Stimulated activated CD4-positive, alpha-beta T cell treated with anti-CD3 and anti-CD28 coated beads, Interleukin-2, amount 100 ng/mL, for 48 hours (primary cell): ENCODE results near the gene TMEM168.
"Not testable (repeated sequence)": the region's sequence is repeated elsewhere in the genome, so short reads cannot be mapped to it uniquely, and the experiment has no call there.

Experiments used
- DNase-seq, 2 donors: peaks; one replicate each; pipeline ENCODE4 v3.0.0-alpha.2; 2020

Gene TMEM168

DNA sequence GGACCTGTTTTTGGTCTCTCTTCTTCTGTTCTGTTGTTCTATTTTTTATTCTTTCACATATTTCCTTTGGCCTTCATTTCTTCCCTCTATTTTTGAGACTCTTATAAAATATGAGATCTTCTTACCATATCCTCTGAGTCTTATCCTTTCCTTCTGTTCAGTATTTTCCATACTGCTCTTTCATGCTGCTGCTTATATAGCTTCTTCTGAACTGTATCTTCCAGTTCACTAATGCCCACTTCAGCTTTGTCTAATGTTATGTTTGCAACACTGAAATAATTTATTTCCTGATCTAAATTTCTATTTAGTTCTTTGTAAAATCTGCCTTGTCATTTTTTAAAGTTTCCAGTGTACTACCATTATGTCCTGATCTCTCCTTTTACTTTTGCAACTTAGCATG is 12.8 kb downstream of the TMEM168 start:
- no peak for DNase-seq

DNA sequence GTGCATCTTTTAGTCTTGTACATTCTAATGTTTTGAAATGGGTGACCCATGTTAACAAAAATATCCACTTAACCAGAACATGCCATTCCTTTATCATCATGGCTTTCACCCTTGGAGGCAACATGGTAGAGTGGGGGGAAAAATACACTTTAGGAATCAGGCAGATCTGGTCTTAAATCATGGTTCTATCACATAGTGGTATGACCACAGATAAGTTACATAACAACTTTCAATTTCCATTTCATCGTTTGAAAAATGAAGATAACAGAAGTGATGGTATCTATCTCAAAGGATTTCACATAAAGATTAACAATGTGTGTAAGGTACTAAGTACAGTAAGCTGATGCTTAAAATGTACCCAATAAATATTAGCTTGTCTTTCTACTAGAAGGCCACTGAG is 19.0 kb downstream of the TMEM168 start:
- no peak for DNase-seq

- DNase-seq, result no peak
Measured at GRCh38 chr7:112770051-112770450, 20.1 kb downstream of the TMEM168 start.

- DNase-seq, result no peak
Measured at GRCh38 chr7:112765105-112765504, 25.1 kb downstream of the TMEM168 start.

GRCh38 chr7:112763996-112764395 is 26.2 kb downstream of the TMEM168 start:
- no peak for DNase-seq

DNA sequence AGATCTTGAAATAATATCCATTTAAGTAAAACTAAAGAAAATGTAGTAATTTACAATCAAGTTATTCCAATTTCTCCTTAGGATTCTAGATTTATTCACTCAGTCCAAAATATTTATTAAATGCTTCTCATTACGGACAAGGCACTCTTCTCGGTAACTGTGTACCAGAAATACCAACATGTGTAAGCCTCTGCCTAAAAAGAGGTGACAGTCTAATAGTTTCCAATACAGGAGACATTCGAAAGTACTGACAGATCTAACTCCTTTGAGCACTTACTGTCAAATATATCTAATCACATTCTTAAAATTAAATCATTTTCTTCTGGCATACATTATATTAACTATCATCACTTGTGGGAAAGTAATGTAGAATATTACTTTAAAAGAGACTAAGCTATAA is 26.9 kb downstream of the TMEM168 start:
- DNase-seq, result no peak

GRCh38 chr7:112759905-112760304 is 30.3 kb downstream of the TMEM168 start:
- no peak for DNase-seq

GRCh38 chr7:112757337-112757736 is 32.9 kb downstream of the TMEM168 start:
- no peak for DNase-seq

DNA sequence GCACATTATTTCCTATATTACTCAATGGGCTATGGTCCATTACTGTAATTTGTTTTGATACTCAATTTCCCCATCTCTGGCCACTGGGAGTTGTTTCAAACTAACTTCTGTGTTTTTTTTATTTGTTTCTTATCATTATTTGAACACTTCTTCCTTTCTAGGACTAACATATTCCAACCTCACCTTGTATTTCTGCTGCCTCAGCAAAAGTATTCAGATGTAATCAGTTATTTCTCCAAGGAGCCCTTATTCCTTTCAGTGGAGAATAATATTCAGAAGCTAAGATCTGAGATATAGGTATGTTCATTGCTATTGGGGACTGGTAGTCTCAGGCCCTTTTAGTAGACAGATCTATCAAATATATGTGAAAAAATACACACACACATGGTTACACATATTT is 36.9 kb downstream of the TMEM168 start:
- no peak for DNase-seq

DNA sequence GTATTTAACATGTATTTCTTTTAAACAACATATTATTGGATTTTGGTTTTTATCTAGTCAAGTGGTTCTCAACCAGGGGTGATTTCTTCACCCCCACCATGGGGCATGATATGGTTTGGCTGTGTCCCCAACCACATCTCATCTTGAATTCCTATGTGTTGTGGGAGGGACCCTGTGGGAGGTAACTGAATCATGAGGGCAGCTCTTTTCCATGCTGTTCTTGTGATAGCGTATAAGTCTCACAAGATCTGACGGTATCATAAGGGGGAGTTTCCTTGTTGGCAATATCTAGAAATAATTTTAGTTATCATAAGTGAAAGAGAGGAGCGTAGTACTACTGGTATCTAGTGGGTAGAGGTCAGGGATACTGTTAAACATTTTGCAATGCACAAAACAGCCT is 37.6 kb downstream of the TMEM168 start:
- DNase-seq, result no peak

GRCh38 chr7:112749775-112750174 is 40.4 kb downstream of the TMEM168 start:
- DNase-seq, result no peak

DNA sequence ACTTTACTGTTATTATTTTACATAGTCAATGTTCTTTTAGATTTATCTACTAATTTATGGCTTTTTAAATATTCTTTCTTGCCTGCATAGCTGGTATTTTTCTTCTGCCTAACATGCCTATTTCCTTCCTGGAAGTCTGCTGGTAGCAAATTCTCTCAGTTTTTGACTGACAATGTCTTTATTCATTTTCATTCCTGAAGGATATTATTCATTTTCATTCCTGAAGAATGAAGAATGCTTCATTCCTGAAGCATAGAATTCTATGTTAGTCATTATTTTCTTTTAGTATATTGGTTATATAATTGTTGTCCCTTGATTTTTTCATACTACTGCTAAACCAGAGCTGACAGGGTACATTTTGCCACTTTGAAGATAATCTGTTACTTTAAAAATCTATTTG is 41.8 kb downstream of the TMEM168 start:
- no peak for DNase-seq

DNA sequence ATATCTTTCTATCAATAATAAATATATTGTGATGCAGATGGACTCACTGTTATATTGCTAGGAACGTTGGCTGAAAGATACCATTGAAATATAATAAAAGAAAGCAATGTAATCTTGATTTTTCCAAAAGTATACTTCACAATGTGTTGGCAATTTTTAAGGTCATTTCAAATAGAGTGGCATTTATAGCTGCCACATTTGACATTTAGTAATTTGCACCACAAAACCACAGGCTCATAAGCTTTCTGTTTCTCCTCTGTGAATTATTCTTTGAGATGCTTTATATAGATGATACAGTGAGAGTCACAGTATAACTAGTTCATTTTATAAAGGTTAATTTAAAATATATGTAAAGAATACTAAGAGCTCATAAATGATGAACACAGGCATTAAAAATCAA is 44.6 kb downstream of the TMEM168 start:
- DNase-seq, result no peak

GRCh38 chr7:112744818-112745217 is 45.4 kb downstream of the TMEM168 start:
- DNase-seq, result no peak

DNA sequence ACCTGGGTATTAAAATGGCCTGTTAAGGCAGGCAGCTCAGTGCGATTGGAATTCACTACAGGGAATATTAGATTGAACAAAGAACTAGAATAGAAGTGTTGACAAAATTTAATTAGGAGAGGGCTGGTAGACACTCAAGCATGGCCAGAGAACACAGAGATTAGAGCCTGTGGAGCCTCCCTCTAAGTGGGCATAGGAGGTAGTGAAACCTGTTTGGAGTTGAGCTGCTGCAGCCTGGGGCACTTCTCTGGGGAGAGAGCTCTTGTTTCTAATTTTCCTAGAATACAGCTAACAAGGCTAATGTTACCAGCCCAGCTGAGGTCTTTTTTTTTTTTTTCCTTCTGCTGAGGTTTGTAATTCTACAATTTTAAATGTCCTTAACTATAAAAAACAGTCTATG is 46.4 kb downstream of the TMEM168 start:
- DNase-seq, result no peak

GRCh38 chr7:112740667-112741066 is 49.5 kb downstream of the TMEM168 start:
- DNase-seq, result no peak

GRCh38 chr7:112739436-112740180 is 50.6 kb downstream of the TMEM168 start:
- no peak for DNase-seq

DNA sequence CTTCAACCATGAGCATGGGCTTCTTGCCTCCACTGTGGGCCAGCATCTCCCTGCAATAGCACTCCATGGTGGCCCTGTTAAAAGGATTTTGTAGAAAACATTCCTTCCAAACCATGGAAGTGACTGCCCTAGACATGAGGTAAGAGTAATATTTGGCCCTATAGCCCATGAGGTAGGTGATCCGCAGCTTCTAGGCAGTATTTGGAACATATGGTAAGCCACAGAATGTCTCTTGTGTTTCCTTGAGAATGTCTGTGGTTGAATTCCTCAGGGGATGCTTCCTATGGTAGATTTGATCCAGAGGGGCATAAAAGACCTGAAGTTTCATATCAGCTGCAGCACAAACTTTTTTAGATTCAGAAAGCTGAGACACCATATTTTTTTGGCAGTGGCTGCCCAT is 54.9 kb downstream of the TMEM168 start:
- no peak for DNase-seq

DNA sequence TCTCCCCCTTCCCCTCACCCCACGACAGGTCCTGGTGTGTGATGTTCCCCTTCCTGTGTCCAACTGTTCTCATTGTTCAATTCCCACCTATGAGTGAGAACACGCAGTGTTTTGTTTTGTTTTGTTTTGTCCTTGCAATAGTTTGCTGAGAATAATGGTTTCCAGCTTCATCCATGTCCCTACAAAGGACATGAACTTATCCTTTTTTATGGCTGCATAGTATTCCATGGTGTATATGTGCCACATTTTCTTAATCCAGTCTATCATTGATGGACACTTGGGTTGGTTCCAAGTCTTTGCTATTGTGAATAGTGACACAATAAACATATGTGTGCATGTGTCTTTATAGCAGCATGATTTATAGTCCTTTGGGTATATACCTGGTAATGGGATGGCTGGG is 58.9 kb downstream of the TMEM168 start:
- not testable (repeated sequence) for DNase-seq

DNA sequence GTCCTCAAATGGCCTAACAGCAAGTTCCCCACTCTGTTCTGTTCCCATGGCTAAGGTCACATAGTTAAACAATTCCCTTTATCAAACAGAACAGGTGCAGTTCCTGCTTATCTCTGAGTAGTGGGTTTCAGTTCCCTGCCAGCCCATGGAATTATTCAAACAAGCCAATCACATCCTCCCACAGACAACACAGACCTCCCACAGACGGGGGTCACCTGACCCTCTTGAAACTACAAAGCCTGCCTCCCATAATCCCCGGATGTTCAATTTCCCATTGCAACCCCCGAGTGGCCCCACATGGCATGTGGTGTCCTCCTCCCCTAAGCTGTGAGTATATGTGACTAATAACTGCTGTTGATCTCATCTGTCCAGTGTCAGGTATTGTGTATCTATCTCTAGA is 64.1 kb downstream of the TMEM168 start:
- no peak for DNase-seq

GRCh38 chr7:112723416-112723815 is 66.8 kb downstream of the TMEM168 start:
- no peak for DNase-seq

- no peak for DNase-seq
Measured at GRCh38 chr7:112721366-112721765, 68.8 kb downstream of the TMEM168 start.

DNA sequence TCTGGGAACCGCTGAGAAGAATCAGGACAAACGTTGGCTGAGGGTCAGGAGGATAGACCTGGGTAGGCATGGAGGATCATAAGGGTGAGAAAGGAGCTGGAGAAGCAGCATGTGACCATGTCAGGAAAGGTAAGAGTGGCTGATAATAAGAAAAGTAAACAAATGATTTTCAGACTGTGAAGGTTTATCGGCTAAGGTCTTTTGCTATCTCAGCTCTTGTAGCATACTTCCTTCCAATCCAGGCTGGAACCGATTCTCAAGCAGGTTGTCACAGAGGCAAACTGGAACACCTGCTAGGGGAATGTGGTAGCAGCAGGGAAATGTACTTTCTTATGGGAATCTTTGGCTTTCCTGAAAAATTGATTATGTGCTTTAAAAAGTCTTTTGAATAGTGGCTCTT is 74.7 kb downstream of the TMEM168 start:
- no peak for DNase-seq

DNA sequence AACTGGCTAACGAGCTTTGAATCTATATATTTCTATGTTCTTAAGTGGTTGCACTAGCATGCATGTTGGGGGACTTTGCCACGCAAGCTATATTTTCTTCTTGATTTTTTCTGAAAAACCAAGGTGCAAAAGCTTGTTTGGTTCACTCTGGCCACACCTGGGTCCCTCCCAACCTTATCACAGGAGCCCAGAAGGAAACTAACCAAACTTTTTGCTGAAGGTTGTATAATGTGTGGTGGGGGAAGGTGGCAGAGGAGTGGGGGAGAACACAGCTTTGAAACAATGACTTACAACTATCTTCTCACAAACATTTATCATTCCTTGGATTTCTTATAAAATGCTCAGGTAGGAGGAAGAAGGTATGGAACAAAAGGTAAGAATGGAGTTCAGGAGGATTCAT is 75.3 kb downstream of the TMEM168 start:
- DNase-seq, result no peak
